ENCODE results near the gene MSX2.

The MSX2 gene

GRCh38 chr5:174719793-174720611 is 4.4 kb upstream of the MSX2 start:
- no peak for DNase-seq

- no peak for DNase-seq
Measured at GRCh38 chr5:174720612-174721529, 3.5 kb upstream of the MSX2 start.

GRCh38 chr5:174721530-174722432 is 2.6 kb upstream of the MSX2 start:
- no peak for DNase-seq

GRCh38 chr5:174722500-174722899 is 1.9 kb upstream of the MSX2 start:
- no peak for DNase-seq

- DNase-seq, result no peak
Measured at GRCh38 chr5:174723315-174723978, 935 bp upstream of the MSX2 start.

GRCh38 chr5:174723979-174724483 is 351 bp upstream of the MSX2 start:
- DNase-seq, result no peak

- DNase-seq, result no peak
Measured at GRCh38 chr5:174725261-174725990, 1.0 kb downstream of the MSX2 start.

GRCh38 chr5:174725991-174726601 is 1.7 kb downstream of the MSX2 start:
- no peak for DNase-seq

GRCh38 chr5:174726916-174727793 is 2.8 kb downstream of the MSX2 start:
- DNase-seq, result no peak

- DNase-seq, result no peak
Measured at GRCh38 chr5:174727794-174728680, 3.7 kb downstream of the MSX2 start.

- DNase-seq, result no peak
Measured at GRCh38 chr5:174729075-174729680, 4.8 kb downstream of the MSX2 start.

GRCh38 chr5:174731214-174732035 is 7.0 kb downstream of the MSX2 start:
- no peak for DNase-seq

- no peak for DNase-seq
Measured at GRCh38 chr5:174732036-174733020, 7.9 kb downstream of the MSX2 start.

- no peak for DNase-seq
Measured at GRCh38 chr5:174733091-174733690, 8.8 kb downstream of the MSX2 start.

GRCh38 chr5:174733836-174734235 is 9.5 kb downstream of the MSX2 start:
- no peak for DNase-seq
